Head of caudate nucleus (tissue), 42 donors: ENCODE data around the gene USP10.

Experiments
- DNase-seq, 42 donors: peaks; one replicate each; pipeline versions ENCODE4 v3.0.0 to v3.0.0-alpha.2; 2020 to 2021; ENCODE audit warnings: mixed read lengths in 7 of 42
- intact Hi-C: fragments of 100-400 bp; cut with DNase I; formaldehyde crosslinking; loops from one replicate; pipeline ENCODE4 v1.15.0; 2022

The USP10 gene

DNA sequence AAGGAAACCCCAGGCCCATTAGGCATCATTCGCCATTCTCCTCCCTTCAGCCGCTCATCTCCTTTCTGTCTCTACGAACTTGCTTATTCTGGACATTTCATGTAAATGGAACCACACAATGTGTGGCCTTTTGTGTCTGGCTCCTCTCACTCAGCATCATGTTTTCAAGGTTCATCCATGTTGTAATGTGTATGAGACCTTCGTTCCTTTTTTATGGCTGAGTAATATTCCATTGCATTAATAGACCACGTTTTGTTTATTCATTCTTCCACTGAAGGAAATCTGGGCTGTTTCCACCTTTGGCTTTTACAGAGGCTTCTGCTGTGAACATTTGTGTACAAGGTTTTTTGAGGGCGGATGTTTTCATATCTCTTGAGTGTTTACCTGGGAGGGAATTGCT is 123.2 kb downstream of the USP10 start:
- no peak for DNase-seq
- intact Hi-C loops = no loop called here

GRCh38 chr16:84823484-84823883 is 123.7 kb downstream of the USP10 start:
- intact Hi-C loops = no loop called here
- no peak for DNase-seq

DNA sequence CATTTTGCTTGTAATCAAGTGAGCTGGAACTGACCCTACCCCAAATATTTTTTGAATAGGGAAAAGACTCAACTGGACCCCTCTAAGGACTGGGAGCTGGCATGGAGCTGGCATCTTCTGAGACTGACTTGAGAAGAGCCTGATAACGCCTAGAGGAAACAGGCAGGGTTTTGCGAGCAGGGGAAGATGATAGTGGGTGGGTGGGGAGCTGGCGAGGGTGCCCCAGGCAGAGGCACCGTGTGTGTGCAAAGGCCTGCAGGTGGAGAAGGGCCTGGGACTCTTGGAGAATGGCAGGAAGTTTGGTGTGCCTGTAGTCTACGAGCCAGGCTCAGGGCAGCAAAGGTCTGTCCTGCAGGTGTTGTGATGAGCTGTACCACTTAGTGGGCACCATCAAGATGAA is 124.1 kb downstream of the USP10 start:
- intact Hi-C loops = no loop called here
- DNase-seq = no peak

GRCh38 chr16:84825896-84826557 is 126.2 kb downstream of the USP10 start:
- intact Hi-C loops = no loop called here
- no peak for DNase-seq

DNA sequence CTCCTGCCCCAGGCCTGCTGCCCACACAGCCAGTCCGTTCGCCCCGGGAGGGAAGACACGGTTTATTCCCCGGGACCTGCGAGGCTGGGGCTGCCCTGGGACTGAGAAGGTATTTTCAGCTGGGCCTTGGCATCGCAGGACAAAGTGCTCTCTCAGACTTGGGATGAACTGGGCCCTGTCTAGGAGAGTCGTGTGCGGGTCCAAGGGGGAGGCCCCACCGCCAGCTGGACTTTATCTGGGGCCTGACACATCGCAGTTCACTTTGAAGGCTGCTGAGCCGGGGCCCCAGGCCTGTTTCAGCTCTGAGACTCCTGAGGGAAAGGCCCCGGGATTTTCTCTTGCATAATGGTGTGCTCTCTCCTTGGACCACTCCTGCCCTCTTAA is 126.8 kb downstream of the USP10 start:
- DNase-seq = no peak
- intact Hi-C loops = no loop called here

- DNase-seq = no peak
- intact Hi-C loops = no loop called here
Observed at GRCh38 chr16:84827131-84827574, 127.4 kb downstream of the USP10 start.

DNA sequence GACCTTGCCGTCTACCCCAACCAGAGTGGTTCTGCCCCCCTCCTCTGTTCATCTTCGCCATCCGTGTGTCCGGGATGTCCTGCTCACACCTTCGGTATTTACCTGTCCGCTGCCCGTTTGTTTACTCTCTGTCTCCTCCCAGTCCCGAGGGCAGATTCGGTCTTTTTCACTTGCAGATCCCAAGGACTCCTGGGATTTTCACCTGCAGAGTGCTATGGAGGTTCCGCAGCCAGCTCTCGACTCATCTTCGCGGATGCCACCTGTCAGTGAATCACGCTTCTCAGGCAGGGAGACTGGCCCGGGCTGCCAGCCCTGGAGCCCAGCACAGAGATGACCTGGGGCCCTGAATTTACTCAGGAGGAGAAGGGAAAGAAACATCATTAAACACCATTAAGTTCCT is 128.1 kb downstream of the USP10 start:
- DNase-seq = no peak
- intact Hi-C loops = no loop called here

GRCh38 chr16:84828322-84828721 is 128.5 kb downstream of the USP10 start:
- intact Hi-C loops = no loop called here
- DNase-seq = no peak
